ENCODE measurements around the gene HSPBAP1.

DNA sequence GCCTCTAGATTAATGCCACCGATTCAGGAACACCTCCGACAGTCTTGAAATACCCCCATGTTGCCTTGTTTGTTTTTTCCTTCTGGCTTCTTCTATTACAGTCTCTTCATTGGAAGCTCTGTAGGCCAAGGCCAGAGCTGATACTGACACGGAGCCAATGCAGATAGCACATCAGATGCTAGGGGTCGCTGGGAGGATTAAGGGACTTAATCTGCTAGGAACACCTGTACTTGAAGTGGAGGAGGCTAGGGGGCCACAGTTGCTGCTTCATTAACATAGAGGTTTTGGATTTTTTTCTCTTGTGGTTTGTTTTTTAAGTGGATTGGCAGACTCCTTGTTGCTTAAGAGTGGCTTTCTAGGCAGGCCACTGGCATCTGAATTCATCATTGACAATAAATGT, 63.4 kb downstream of the HSPBAP1 start:
- TF ChIP-seq, protein P1, sequence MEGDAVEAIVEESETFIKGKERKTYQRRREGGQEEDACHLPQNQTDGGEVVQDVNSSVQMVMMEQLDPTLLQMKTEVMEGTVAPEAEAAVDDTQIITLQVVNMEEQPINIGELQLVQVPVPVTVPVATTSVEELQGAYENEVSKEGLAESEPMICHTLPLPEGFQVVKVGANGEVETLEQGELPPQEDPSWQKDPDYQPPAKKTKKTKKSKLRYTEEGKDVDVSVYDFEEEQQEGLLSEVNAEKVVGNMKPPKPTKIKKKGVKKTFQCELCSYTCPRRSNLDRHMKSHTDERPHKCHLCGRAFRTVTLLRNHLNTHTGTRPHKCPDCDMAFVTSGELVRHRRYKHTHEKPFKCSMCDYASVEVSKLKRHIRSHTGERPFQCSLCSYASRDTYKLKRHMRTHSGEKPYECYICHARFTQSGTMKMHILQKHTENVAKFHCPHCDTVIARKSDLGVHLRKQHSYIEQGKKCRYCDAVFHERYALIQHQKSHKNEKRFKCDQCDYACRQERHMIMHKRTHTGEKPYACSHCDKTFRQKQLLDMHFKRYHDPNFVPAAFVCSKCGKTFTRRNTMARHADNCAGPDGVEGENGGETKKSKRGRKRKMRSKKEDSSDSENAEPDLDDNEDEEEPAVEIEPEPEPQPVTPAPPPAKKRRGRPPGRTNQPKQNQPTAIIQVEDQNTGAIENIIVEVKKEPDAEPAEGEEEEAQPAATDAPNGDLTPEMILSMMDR (IDR thresholded peaks at IDR 0.05) = no peak
- TF ChIP-seq POLR2A (IDR thresholded peaks at IDR 0.05) = no peak
